Cerebellar cortex (tissue), 1 donor: ENCODE data around the gene HMOX1.

Source experiments
- DNase-seq: peaks from one replicate; pipeline ENCODE4 v3.0.0-alpha.2; 2015; ENCODE audit warnings: low spot score

The HMOX1 gene

DNA sequence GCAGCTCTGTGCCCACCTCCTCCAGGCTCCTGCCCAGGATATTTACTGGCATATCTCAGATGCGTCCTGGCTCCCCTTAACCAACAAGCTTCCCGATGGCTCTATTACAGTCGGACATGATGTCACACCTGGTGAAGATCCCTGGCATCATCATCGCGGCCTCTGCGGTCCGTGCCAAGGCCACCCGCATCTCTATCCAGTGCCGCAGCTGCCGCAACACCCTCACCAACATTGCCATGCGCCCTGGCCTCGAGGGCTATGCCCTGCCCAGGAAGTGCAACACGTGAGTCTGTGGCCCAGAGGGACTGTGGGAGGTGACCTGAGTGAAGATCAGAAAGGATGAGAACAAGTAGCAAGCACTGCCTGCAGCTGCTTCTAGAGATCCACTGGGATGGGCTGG is 25.5 kb downstream of the HMOX1 start:
- DNase-seq: no peak

DNA sequence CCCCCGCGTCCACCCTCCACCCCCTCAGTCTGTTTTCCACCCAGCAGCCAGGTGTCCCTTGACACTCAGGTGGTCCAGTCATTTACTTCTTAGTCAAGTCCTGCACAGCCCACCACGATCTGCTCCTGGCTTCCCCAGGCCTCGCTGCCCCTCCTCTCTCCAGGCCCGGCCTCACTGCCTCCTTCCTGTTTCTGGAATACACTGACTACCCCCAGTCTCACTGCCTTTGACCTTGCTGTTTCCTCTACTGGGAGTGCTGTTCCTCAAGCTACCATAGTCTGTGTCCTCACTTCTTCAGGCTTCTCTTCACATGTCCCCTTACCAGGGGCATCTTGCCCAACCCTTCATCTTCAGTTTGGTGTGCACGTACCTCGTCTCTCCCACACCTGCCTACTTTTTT is 26.5 kb downstream of the HMOX1 start:
- DNase-seq: no peak

DNA sequence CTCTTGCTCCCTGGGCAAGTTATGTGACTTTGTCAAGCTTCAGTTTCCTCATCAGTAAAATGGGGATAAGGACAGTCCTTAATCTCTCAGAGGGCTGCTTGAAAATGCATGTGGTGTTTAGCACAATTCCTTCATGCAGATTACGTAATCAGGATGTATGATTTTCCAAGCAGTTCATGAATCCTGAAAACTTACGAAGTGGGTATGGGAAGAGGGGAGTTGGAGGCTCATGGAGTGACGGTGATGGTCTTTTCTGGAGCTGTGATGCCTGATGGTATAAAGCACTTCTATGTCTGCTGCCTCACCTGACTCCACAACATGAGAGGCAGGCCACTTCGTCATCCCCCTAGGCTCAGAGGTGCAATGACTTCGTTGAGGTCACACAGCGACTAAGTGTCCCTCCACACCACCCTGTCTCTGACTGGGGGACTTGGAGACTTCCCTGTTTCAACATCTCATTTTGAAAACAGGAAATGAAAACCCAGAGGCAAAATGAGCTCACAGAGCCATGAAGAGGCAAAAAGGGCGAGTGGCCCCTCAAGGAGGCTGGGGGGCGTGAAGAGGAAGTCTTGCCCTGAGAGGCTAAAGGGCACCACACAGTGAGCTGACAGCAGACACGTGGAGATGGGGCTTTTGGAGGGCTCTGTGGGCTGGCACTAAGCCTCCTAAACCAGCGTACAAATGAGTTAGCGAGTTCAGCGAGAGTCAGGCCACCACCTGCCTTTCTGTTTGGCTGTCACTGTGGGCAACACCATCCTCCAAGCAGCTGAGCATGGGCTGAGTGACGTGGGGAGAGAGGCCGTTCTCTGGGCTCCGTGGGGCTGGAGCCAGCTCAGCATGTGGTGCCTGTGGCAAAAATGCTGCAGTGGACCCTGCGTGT is 29.1 kb downstream of the HMOX1 start:
- DNase-seq: no peak

DNA sequence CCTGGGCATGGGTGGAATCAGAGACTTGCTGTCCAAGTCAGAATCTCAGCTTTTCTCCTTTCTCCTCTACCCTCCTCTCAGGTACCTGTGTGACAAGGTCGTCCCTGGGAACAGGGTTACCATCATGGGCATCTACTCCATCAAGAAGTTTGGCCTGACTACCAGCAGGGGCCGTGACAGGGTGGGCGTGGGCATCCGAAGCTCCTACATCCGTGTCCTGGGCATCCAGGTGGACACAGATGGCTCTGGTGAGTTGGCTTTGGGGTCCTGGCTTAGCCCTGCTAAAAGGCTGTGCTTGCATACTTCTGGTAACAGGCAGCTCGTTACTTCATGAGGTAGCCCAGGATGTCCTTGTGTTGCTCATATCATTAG is 29.8 kb downstream of the HMOX1 start:
- no peak for DNase-seq

DNA sequence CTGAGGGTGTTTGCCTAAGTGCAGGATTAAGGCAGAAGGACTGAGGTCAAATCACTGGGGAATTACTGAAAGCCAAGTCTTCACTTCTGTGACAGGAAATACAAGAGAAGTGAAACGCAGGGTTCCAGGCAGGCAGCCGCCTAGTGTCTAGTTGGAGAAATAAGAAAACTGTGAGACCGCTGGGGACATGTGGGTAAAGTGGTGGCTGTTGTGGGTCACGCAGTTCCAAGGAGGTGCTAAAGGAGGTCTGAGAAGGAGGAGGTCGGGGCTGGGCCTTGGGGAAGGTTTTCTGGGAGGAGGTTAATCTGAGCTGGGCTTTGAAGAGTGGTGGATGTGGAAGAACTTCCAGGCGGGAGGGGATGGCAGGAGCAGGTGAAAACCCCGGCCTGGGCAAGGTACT is 30.2 kb downstream of the HMOX1 start:
- DNase-seq: no peak

DNA sequence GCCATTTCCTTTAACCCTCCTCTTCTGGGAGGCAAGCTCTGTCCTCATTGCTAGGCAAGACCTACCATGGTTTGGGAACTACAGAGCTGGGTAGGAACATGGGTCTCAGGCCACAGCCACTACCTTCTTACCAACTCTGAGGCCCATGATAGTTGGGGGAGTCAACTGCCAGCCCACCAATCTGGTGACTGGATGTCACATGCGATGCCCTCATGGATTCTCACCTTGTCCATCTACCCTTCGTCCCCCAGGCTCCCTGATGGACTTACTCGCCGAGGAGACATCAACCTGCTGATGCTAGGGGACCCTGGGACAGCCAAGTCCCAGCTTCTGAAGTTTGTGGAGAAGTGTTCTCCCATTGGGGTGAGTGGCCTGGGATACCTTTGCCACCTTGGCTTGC is 32.7 kb downstream of the HMOX1 start:
- DNase-seq: no peak

DNA sequence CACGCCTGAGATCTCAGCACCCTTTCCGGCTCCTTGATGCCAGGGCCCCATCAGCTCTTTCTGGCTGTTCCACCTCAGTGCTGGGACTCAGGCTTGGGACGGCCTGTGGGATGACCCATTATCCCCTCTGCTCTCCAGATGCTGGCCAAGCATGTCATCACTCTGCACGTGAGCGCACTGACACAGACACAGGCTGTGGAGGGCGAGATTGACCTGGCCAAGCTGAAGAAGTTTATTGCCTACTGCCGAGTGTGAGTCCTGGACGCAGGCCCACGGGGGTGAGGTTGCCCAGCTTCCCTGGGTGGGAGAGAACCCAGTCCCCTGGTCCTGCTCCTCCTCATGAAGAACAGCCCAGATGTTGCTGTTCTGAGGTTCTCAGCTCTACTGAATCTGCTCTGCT is 36.7 kb downstream of the HMOX1 start:
- no peak for DNase-seq

DNA sequence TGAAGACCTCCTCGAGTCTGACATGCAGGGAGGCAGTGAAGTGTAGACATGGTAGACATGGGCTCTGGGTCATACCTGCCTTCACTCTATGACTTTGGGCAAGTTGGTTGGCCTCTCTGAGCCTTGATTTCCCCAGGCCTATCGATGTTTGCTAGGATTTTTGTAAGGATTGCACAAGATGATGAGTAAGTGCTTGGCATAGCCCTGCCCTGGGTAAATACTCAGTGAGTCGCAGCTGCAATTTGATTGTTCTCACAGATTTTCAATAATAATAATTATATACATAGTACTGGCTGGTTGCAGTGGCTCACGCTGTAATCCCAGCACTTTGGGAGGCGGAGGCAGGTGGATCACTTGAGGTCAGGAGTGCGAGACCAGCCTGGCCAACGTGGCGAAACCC is 37.2 kb downstream of the HMOX1 start:
- DNase-seq: no peak

DNA sequence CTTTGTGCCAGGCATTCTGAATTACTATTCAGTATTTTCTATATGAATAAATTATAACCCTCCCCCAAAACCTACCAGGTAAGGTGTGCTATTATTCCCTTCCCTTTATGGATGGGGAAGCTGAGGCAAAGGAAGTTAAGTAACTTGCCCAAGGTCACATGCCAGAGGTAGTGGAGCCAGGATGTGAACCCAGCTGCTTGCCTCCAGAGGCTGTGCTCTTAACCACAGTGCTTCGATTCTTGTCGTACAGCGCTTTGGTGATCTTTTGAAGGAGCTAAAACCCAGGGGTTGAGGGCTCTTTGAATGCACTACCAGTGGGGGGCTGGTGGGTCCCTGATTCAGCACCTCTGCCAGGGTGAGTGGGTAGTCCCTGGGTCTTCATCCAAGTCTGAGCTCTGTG is 37.8 kb downstream of the HMOX1 start:
- no peak for DNase-seq

DNA sequence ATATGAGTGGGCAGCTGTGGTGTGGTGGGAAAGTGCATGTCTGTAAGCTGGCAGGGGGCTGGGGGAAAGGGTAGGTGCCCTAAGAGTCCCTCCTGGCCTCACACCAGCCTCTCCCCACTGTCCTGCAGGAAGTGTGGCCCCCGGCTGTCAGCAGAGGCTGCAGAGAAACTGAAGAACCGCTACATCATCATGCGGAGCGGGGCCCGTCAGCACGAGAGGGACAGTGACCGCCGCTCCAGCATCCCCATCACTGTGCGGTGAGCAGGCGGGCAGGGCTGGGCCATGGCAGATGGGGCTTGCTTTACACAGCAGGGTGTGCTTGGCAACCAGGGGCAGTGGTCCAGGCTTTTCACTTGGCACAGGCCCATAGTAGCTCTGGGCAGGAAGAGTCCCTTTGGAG is 38.9 kb downstream of the HMOX1 start:
- no peak for DNase-seq

DNA sequence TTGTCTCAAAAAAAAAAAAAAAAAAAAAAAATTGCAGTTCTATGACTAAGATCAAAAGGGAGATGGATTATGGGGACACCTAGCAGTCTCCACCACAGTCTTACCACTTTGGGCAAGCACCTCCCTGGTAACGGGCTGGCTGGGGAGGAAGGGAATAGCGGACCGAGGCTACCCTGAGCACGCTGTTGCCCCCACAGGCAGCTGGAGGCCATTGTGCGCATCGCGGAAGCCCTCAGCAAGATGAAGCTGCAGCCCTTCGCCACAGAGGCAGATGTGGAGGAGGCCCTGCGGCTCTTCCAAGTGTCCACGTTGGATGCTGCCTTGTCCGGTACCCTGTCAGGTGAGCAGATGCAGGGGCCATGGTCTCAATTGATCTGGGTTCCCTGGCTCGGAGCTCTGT is 40.2 kb downstream of the HMOX1 start:
- DNase-seq: no peak

DNA sequence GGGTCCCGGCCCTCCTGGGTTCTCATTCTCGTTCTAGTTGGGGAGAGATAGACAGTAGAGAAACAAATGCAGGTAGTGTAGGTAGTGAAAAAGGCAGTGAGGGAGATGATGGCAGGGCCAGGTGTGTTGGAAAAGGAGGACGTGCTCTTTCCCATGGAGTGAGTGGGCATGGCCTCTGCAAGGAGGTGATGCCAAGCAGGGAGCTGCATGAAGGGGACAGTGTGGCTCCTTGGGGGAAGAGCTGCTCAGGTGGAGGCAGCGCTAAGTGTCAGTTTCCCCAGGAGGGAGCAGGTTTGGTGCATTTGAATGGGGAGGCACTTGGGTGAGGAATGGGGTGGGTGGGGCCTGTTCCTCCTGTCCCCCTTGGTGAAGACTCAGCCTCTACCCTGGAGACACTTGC is 41.2 kb downstream of the HMOX1 start:
- DNase-seq: no peak

DNA sequence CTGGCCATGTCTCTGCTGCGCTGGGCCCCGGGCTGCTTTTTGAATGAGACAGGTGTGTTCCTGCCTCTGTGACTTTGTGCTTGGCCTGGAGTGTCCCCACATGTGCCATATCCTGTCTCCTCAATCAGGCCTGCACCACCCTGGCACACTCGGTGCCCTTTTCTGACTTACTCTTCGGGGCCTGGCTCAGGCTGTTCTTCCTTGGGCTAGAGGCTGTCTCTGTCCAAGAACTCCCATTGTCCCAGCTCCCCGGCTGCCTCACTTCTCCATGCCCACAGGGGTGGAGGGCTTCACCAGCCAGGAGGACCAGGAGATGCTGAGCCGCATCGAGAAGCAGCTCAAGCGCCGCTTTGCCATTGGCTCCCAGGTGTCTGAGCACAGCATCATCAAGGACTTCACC is 42.0 kb downstream of the HMOX1 start:
- no peak for DNase-seq

DNA sequence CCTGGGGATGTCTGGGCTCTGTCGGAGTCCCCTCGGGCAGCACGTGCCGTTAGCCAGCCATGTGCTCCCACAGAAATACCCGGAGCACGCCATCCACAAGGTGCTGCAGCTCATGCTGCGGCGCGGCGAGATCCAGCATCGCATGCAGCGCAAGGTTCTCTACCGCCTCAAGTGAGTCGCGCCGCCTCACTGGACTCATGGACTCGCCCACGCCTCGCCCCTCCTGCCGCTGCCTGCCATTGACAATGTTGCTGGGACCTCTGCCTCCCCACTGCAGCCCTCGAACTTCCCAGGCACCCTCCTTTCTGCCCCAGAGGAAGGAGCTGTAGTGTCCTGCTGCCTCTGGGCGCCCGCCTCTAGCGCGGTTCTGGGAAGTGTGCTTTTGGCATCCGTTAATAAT is 43.2 kb downstream of the HMOX1 start:
- no peak for DNase-seq

DNA sequence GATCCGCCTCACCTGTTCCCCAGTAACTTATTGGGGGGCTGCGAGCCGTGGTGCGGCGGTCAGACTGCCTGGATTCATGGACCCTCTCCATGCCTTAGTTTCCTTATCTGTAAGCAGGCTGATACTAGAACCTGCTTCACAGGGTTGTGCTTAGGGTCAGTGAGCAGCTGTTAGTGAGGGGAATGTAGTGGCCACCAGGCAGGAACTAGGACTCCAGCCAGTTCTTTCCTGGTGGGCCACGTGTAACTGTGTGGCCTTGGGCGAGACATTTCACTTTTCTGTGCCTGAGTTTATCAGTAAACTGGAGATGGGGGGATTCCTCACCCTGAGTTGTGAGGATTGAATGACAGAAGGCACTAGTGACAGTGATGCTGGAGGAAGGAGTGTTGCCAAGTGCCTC is 43.9 kb downstream of the HMOX1 start:
- DNase-seq: no peak

DNA sequence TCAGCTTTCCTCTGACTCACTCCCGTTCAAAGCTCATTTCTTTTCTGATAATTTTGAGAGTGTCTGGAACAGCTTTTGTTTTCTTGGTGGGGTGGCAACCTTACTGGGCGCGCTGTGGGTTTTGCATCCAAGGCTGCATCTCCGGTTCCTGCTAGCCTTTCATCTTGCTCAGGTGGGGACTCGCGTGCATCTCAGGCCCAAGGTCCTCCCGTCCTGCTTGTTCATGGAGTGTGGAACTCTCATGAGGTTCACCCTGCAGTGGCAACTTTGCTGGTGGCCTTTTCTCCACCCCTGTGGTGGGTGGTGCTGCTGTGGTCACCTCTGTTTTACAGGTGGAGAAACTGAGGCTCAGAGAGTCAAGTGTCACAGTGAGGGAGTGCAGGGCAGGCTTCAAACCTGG is 44.6 kb downstream of the HMOX1 start:
- no peak for DNase-seq

DNA sequence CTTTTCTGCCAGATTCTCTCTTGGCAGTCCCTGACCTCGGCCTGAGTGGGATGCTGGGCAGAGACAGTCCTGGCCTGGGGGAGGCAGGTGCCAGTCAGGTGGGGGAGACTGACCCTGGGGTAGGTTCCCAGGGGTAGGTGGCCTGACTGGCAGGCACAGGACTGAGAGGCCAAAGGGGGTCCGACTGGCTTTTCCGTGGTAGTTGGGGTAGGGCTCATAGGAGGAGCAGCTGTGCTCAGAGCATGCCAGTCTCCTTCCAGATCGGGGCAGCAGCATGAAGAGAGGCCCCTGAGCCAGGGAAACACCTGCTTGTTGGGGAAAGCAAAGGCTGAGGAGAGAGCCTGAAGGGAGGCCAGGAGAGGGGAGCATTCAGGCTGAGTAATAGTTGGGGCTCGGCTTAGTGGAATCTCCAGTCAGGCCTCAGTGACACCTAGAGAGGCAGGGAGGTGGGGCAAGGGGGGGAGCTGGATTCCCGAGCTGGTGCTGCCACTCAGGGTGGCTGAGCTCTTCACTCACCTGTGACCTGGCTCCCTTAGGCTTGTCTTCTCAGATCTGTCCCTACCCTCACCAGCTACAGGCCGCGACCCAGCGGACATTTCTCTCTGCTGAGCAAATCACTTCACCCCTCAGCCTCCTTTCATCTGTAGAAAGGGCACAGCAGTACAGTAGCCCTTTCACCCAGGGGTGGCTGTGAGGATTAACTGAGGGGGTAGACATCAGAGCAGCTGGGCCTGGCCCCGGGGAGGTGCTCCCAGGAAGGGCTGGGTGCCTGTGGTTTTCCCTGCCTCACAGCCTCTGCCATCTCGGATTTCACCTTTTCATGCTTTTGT is 45.3 kb downstream of the HMOX1 start:
- DNase-seq: no peak

DNA sequence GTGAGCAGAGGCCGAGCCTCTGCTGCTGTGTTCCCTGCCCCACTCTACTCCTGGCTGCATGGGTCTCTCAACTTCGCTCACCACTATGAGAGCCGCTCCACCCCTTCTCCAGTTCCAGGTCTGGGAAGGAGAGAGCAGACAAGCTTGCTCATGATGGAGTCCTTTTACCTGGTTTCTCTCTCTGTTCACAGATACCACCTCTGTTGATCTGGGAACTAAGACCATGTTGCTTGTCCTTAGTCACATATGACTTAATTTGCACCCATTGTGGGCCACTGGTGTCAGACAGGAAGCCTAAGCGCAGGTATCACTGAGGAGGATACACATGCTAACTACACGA is 45.9 kb downstream of the HMOX1 start:
- DNase-seq: no peak

DNA sequence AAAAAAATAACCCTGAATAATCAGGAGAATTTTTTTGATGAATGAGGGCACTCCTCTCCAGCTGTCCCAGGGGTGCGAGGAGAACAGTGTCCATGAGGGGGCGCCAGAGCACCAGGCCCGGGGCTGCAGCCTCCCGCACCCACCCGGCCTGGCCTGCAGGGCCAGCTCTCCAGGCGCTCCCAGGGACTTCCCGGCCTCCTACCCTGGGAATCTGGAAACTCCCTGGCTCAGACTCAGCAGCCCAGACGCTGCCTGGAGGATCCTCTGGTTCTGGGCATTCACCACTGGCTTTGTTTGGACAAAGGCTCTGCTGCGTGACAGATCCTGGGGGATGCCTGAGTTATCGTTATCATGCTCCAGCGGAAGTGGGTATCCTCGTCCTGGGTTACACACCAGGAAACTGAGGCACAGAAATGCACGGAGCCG is 50.0 kb downstream of the HMOX1 start:
- DNase-seq: peak; percentile 66

DNA sequence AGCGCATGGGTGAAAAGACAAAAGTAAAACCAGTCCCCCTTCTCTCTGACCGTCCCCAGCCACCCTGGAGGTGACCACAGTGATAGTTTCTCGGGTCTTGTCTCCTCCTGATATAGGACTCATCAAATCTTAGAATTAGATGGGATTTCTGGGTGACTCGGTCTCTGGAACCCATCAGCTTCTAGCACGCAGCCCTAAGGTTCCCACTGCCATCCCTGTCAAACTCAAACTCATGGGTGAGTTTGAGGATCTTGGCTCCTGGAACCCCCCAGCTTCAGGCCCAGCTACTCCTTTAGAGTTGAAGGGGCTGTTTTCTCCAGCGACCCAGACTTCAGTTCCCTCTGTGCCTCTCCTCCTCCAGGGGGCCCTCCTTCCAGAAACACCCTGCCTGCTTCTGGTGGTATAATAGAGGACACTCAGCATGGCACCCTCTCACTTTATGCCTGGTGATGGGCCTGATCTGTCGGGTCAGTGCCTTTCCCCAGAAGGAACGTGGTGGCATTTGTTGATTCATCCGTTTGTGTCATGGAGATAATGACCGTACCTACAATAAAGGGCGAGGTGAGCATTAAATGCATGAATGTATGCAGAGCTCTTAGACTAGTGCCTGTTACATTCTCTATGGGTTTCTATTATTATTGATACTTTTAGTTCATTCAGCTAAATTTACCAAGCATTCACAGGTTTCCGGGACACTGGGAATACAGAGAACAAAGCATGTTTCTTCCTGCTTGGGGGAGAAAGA is 50.8 kb downstream of the HMOX1 start:
- no peak for DNase-seq

DNA sequence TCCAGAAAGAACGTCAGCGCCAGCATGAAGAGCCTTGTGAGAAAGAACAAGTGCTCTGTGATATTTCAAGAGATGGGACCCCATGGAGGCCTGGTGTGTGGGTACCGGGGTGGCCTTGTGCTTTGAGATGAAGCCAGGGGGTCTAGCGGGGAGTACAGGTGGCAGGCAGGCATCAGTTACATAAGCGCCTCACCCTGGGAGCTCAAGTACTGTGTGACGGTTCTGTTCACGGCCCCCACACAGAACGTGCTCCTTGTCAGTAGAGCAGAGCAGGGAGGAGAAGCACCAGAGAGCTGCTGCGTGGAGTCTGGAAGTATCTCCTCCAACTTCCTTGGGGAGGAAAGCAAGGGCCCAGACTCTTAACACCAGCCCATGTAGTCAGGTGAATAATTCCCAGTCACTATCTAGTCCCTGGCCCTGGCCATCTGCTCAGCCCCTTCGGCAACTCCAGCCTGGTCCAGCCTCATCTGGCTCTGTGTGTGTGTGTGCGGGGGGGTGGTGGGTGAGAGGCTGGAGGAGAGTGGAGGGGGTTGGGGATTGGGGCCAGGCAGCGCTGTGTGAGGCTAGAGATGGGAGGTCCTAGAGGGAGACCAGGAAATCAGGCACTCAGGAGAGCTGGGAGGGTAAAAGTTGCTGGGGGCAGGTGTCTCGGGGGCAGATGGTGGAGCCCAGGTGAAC is 51.5 kb downstream of the HMOX1 start:
- DNase-seq: no peak

DNA sequence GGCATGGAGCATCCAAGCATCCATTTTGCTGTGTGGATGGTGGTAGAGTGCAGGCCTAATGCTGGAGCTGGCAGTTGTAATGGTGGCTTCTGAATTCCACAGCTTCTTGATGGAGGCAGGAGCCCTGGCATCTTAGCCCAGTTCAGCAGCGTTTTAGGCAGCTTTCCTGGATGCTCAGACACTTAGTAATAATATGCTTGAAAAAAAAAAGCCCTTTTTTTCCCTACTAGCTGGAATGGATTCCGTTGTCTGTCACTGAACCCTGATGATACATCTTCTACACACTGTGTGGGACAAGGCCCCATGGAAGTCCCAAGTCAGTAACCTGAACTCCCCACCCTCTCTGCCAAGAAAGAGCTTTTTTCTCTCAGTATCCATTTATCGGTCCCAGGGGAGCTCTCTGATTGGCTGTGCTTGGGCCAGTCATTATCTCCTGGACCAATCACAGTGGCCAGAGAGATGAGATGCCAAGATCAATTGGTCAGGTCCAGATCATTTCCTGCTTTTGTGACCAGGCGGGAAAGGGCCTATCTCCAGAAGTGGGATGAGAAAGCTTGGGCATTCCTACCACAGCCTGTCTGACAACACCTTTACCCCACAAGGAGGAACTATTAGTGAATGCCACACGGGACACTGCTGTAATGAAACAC is 53.3 kb downstream of the HMOX1 start:
- no peak for DNase-seq
